ENCODE data around the gene CAV3.

DNA sequence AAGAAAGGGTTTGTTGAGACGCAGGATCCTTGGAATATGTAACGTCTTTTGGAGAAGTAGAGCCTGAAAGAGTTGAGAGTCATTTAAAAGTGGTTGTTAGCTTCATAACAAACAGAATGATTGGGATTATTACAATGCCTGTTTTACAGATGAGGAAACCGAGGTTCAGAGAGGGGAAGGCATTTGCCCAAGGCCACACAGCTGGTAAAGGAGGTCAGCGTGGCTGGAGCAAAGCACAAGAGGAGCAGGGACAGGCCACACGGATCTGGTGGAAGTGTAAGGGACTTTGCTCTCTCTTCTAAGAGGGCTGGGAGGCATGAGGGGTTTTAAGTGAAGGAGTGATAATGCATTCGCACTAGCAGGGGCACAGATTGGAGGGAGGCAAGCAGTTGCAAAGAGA is 42.0 kb downstream of the CAV3 start:
- no peak for TF ChIP-seq POLR2A (IDR thresholded peaks at IDR 0.05)
- TF ChIP-seq, protein P1, sequence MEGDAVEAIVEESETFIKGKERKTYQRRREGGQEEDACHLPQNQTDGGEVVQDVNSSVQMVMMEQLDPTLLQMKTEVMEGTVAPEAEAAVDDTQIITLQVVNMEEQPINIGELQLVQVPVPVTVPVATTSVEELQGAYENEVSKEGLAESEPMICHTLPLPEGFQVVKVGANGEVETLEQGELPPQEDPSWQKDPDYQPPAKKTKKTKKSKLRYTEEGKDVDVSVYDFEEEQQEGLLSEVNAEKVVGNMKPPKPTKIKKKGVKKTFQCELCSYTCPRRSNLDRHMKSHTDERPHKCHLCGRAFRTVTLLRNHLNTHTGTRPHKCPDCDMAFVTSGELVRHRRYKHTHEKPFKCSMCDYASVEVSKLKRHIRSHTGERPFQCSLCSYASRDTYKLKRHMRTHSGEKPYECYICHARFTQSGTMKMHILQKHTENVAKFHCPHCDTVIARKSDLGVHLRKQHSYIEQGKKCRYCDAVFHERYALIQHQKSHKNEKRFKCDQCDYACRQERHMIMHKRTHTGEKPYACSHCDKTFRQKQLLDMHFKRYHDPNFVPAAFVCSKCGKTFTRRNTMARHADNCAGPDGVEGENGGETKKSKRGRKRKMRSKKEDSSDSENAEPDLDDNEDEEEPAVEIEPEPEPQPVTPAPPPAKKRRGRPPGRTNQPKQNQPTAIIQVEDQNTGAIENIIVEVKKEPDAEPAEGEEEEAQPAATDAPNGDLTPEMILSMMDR (IDR thresholded peaks at IDR 0.05): no peak

All from lower leg skin (tissue), 3 donors.